HepG2 (cell line): Measurements from ENCODE around the gene MED19. TPM values are rescaled to one million over a fixed set of nuclear protein-coding genes. Genes with fewer than 3 reads are reported as not detected.
A peak's percentile ranks its signal among the peaks of the same experiment; 100 is the strongest.

Experiments
- ATF1 ChIP-seq: IDR thresholded peaks from 2 replicates; pipeline ENCODE4 v1.6.1; 2016; ENCODE audit warnings: mild to moderate bottlenecking, control low read depth
- CHD2 ChIP-seq: IDR thresholded peaks from 2 replicates; pipeline ENCODE4 v1.6.1; 2011; ENCODE audit warnings: low read depth, low read length, improper control_type of control experiment
- DNMT1 ChIP-seq: sonication (generic); formaldehyde crosslinking; IDR thresholded peaks from 2 replicates; pipeline ENCODE4 v1.5.1; 2020; ENCODE audit warnings: mild to moderate bottlenecking, missing genetic modification reagents
- EED ChIP-seq: sonication (generic); formaldehyde crosslinking; IDR thresholded peaks from 2 replicates; pipeline ENCODE4 v1.5.0; 2020; ENCODE audit warnings: mild to moderate bottlenecking, missing genetic modification reagents
- ELF1 ChIP-seq: sonication (generic); formaldehyde crosslinking; IDR thresholded peaks from 2 replicates; pipeline ENCODE4 v1.4.0; 2020; ENCODE audit warnings: missing genetic modification reagents
- FOXA3 ChIP-seq: IDR thresholded peaks from 2 replicates; pipeline ENCODE4 v1.6.1; 2016; ENCODE audit warnings: missing genetic modification reagents, missing compliant biosample characterization
- GABPB1 ChIP-seq: IDR thresholded peaks from 2 replicates; pipeline ENCODE4 v1.6.1; 2016; ENCODE audit warnings: mild to moderate bottlenecking, missing genetic modification reagents, moderate library complexity, missing compliant biosample characterization
- HNRNPL ChIP-seq: fragments of 200-400 bp; formaldehyde crosslinking; IDR thresholded peaks from 2 replicates; pipeline ENCODE4 v1.6.1; 2017; ENCODE audit warnings: mild to moderate bottlenecking, low read depth, low read length
- HOXA7 ChIP-seq: sonication (generic); formaldehyde crosslinking; IDR thresholded peaks from 2 replicates; pipeline ENCODE4 v1.8.1; 2022; ENCODE audit warnings: mild to moderate bottlenecking, missing genetic modification reagents, moderate library complexity
- JUNB ChIP-seq: sonication (generic); formaldehyde crosslinking; IDR thresholded peaks from 2 replicates; pipeline ENCODE4 v1.8.0; 2022; ENCODE audit warnings: missing genetic modification reagents, mild to moderate bottlenecking, borderline replicate concordance
- KDM5B ChIP-seq: sonication (generic); formaldehyde crosslinking; IDR thresholded peaks from 2 replicates; pipeline ENCODE4 v1.4.0; 2020; ENCODE audit warnings: missing genetic modification reagents, mild to moderate bottlenecking, borderline replicate concordance
- MBD4 ChIP-seq: IDR thresholded peaks from 2 replicates; pipeline ENCODE4 v1.6.1; 2012; ENCODE audit warnings: low read length, inconsistent platforms, borderline replicate concordance
- NCOA5 ChIP-seq: sonication (generic); formaldehyde crosslinking; IDR thresholded peaks from 2 replicates; pipeline ENCODE4 v1.4.0; 2020; ENCODE audit warnings: missing genetic modification reagents
- NRL ChIP-seq: sonication (generic); formaldehyde crosslinking; IDR thresholded peaks from 2 replicates; pipeline ENCODE4 v1.5.0; 2020; ENCODE audit warnings: missing genetic modification reagents, mild to moderate bottlenecking, moderate library complexity, borderline replicate concordance
- PHF21A ChIP-seq: sonication (generic); formaldehyde crosslinking; IDR thresholded peaks from 2 replicates; pipeline ENCODE4 v1.5.0; 2020; ENCODE audit warnings: mild to moderate bottlenecking, missing genetic modification reagents
- RBM39 ChIP-seq: fragments of 200-400 bp; formaldehyde crosslinking; IDR thresholded peaks from one replicate; pipeline ENCODE4 v1.6.1; 2018; ENCODE audit warnings: antibody characterized with exemption, mild to moderate bottlenecking, low read depth, low read length; ENCODE audit not compliant: poor library complexity, severe bottlenecking
- TBP ChIP-seq: sonication (generic); formaldehyde crosslinking; IDR thresholded peaks from 2 replicates; pipeline ENCODE4 v1.5.0; 2020; ENCODE audit warnings: missing genetic modification reagents
- TBX2 ChIP-seq: sonication (generic); formaldehyde crosslinking; IDR thresholded peaks from 2 replicates; pipeline ENCODE4 v1.5.0; 2020; ENCODE audit warnings: missing genetic modification reagents, mild to moderate bottlenecking, borderline replicate concordance
- XRCC5 ChIP-seq: fragments of 200-400 bp; formaldehyde crosslinking; optimal IDR thresholded peaks from 2 replicates; pipeline ENCODE3; 2017; ENCODE audit warnings: mild to moderate bottlenecking, low read length
- ZC3H13 ChIP-seq: sonication (generic); formaldehyde crosslinking; IDR thresholded peaks from 2 replicates; pipeline ENCODE4 v1.8.1; 2023; ENCODE audit warnings: mild to moderate bottlenecking, missing genetic modification reagents, moderate library complexity
- ZFX ChIP-seq: sonication (generic); formaldehyde crosslinking; IDR thresholded peaks from 2 replicates; pipeline ENCODE4 v1.4.0; 2020; ENCODE audit warnings: mild to moderate bottlenecking, low read depth, missing genetic modification reagents, moderate library complexity
- ZNF180 ChIP-seq: sonication (generic); formaldehyde crosslinking; IDR thresholded peaks from 2 replicates; pipeline ENCODE4 v1.4.0; 2020; ENCODE audit warnings: low read depth, missing genetic modification reagents, borderline replicate concordance
- ZNF234 ChIP-seq: sonication (generic); formaldehyde crosslinking; conservative IDR thresholded peaks from 2 replicates; pipeline ENCODE4 v1.5.1; 2020; ENCODE audit warnings: mild to moderate bottlenecking, missing genetic modification reagents
- ZNF629 ChIP-seq: sonication (generic); formaldehyde crosslinking; conservative IDR thresholded peaks from 2 replicates; pipeline ENCODE4 v1.5.0; 2020; ENCODE audit warnings: missing genetic modification reagents
- ZSCAN22 ChIP-seq: sonication (generic); formaldehyde crosslinking; IDR thresholded peaks from 2 replicates; pipeline ENCODE4 v1.4.0; 2020; ENCODE audit warnings: mild to moderate bottlenecking, missing genetic modification reagents
- polyA plus RNA-seq, 8 experiments: library from polyadenylated mRNA; depleted of rRNA in 3 of 8; stranded (reverse) in 7 of 8; unstranded in 1 of 8; fragments of >200 nt; fragmentation: Illumina TruSeq in 4 of 8; extraction: Trizol in 4 of 8; gene quantifications; 2 replicates each; pipeline versions ENCODE4 v1.2.1 to v1.2.3, GENCODE V29; 2011 to 2016; ENCODE audit warnings: low read depth in 4 of 8, missing spikeins in 1 of 8, mixed read lengths in 1 of 8; ENCODE audit not compliant: insufficient read depth in 1 of 8
- total RNA-seq, 5 experiments: library from RNA; depleted of rRNA; stranded (reverse); fragments of >200 nt; fragmentation: Illumina TruSeq; extraction: Trizol; gene quantifications; 2 replicates each; pipeline ENCODE4 v1.2.3, GENCODE V29; 2016; ENCODE audit warnings: low read depth in 1 of 5
- TF ChIP-seq, protein P1 (sequence below): sonication (generic); formaldehyde crosslinking; IDR thresholded peaks from 2 replicates; pipeline ENCODE4 v1.4.0; 2020; ENCODE audit warnings: missing genetic modification reagents
- TF ChIP-seq, protein P2 (sequence below): sonication (generic); formaldehyde crosslinking; IDR thresholded peaks from 2 replicates; pipeline ENCODE4 v1.4.0; 2020; ENCODE audit warnings: mild to moderate bottlenecking, missing genetic modification reagents

MED19 gene
- total and polyA plus RNA-seq, 2 of the 13 experiments (the other 11 are each of a cell fraction or from before 2014, with no cell fraction given) = 12.9 to 13.8 TPM

DNA sequence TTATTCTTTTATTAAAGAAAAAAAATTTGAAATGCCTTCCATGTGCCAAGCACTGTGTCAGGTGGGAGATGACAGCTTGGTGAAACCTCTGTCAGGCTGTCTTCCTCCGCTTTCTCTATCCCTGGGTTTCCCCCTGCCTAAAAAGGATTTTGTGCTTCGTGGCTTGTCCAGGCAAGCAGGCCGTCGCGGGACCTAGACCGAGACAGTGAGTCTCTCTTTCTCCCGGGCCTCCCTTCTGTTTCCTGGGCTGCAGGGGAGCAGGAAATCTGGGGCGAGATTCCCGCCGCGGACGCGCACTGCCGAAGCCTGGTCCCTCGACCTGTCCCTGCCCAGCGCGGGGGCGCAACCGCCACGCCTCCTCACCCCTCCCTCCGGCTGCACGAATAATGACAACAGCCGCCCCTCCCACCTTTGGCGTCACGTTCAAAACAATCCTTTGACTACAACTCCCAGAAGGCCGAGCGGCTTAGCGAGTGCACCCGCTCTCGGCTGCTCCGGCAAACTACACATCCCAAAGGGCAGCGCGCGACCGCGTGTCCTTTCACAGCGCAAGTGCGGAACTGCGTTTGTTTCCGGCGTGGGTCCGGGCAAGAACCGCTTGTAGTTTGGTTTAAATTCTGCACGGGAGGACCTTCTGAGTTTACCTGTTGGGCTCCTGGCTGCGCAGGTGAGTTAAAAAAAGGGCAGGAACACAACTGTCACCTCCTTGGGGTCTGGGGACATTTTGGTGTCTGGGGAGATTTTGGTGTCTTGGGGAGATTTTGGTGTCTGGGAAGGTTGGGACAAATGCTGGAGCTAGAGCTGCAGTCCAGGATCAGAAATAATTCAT is 54.6 kb downstream of the MED19 start, which contains the start of gene CLP1 (continued):
- TF ChIP-seq TBP (CRISPR knock-in tag) (no peak), ZSCAN22 (CRISPR knock-in tag) (no peak), ZNF629 (CRISPR knock-in tag) (no peak), HOXA7 (CRISPR knock-in tag) (no peak), JUNB (CRISPR knock-in tag) (no peak), HNRNPL (no peak), ZC3H13 (CRISPR knock-in tag) (peak; percentile 78; the same call in 1 of the 2 replicates), ZFX (peak; percentile 77; the same call in 1 of the 2 replicates), ZNF180 (CRISPR knock-in tag) (no peak), ZNF234 (CRISPR knock-in tag) (no peak), NCOA5 (CRISPR knock-in tag) (no peak), TBX2 (CRISPR knock-in tag) (peak; percentile 85), NRL (peak; percentile 79; the same call in 1 of the 2 replicates), MBD4 (no peak), CHD2 (peak; percentile 97), KDM5B (CRISPR knock-in tag) (peak; percentile 74), RBM39 (no peak), FOXA3 (CRISPR knock-in tag) (peak; percentile 72), EED (CRISPR knock-in tag) (no peak), XRCC5 (peak; percentile 70), ATF1 (peak; percentile 90), ELF1 (CRISPR knock-in tag) (peak; percentile 98), DNMT1 (CRISPR knock-in tag) (no peak), PHF21A (peak; percentile 77; the same call in 1 of the 2 replicates), GABPB1 (CRISPR knock-in tag) (peak; percentile 97)
- TF ChIP-seq, protein P1, sequence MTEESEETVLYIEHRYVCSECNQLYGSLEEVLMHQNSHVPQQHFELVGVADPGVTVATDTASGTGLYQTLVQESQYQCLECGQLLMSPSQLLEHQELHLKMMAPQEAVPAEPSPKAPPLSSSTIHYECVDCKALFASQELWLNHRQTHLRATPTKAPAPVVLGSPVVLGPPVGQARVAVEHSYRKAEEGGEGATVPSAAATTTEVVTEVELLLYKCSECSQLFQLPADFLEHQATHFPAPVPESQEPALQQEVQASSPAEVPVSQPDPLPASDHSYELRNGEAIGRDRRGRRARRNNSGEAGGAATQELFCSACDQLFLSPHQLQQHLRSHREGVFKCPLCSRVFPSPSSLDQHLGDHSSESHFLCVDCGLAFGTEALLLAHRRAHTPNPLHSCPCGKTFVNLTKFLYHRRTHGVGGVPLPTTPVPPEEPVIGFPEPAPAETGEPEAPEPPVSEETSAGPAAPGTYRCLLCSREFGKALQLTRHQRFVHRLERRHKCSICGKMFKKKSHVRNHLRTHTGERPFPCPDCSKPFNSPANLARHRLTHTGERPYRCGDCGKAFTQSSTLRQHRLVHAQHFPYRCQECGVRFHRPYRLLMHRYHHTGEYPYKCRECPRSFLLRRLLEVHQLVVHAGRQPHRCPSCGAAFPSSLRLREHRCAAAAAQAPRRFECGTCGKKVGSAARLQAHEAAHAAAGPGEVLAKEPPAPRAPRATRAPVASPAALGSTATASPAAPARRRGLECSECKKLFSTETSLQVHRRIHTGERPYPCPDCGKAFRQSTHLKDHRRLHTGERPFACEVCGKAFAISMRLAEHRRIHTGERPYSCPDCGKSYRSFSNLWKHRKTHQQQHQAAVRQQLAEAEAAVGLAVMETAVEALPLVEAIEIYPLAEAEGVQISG (CRISPR knock-in tag) = peak; percentile 97
- TF ChIP-seq, protein P2, sequence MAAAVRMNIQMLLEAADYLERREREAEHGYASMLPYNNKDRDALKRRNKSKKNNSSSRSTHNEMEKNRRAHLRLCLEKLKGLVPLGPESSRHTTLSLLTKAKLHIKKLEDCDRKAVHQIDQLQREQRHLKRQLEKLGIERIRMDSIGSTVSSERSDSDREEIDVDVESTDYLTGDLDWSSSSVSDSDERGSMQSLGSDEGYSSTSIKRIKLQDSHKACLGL (CRISPR knock-in tag) = peak; percentile 65; the same call in 1 of the 2 replicates
